WTC11 (cell line): ENCODE results near the gene SOWAHA.

Experiments
- CTCF ChIP-seq: fragments of 200-600 bp; IDR thresholded peaks from 2 replicates; pipeline ENCODE4 v1.8.0; 2022; ENCODE audit warnings: antibody characterized with exemption
- E2F4 ChIP-seq: sonication (generic); formaldehyde crosslinking; IDR thresholded peaks from 2 replicates; pipeline ENCODE4 v1.8.1; 2022; ENCODE audit warnings: low read depth, mild to moderate bottlenecking, moderate library complexity, missing genetic modification reagents, borderline replicate concordance
- FOXJ3 ChIP-seq: sonication (generic); formaldehyde crosslinking; IDR thresholded peaks from 2 replicates; pipeline ENCODE4 v1.9.0; 2021; ENCODE audit warnings: missing genetic modification reagents, mild to moderate bottlenecking, borderline replicate concordance
- GTF2I ChIP-seq: fragments of 250-450 bp; sonication (Bioruptor Pico); conservative IDR thresholded peaks from 2 replicates; pipeline ENCODE4 v1.4.0; 2021; ENCODE audit warnings: mild to moderate bottlenecking
- JUN ChIP-seq: sonication (generic); formaldehyde crosslinking; IDR thresholded peaks from 2 replicates; pipeline ENCODE4 v1.8.0; 2023; ENCODE audit warnings: mild to moderate bottlenecking, missing genetic modification reagents
- MLX ChIP-seq: sonication (generic); formaldehyde crosslinking; IDR thresholded peaks from 2 replicates; pipeline ENCODE4 v1.8.1; 2023; ENCODE audit warnings: mild to moderate bottlenecking, missing genetic modification reagents, moderate library complexity
- TCF7 ChIP-seq: sonication (generic); formaldehyde crosslinking; IDR thresholded peaks from 2 replicates; pipeline ENCODE4 v1.8.0; 2022; ENCODE audit warnings: mild to moderate bottlenecking, low read depth, missing genetic modification reagents, moderate library complexity
- ZNF281 ChIP-seq: sonication (generic); formaldehyde crosslinking; IDR thresholded peaks from 2 replicates; pipeline ENCODE4 v1.8.0; 2023; ENCODE audit warnings: mild to moderate bottlenecking, missing genetic modification reagents
- ZNF416 ChIP-seq: fragments of 250-450 bp; sonication (Bioruptor Pico); IDR thresholded peaks from 2 replicates; pipeline ENCODE4 v1.9.0; 2021; ENCODE audit warnings: mild to moderate bottlenecking, inconsistent platforms

GRCh38 chr5:132821791-132822190, 8.7 kb downstream of the SOWAHA start:
- TF ChIP-seq CTCF (no peak), FOXJ3 (CRISPR knock-in tag) (no peak), MLX (no peak), JUN (no peak), ZNF281 (CRISPR knock-in tag) (no peak), GTF2I (CRISPR knock-in tag) (no peak), E2F4 (CRISPR knock-in tag) (no peak), ZNF416 (CRISPR knock-in tag) (no peak), TCF7 (CRISPR knock-in tag) (no peak)
